ENCODE measurements around the gene DCTN1. TPM values are rescaled to one million over a fixed set of nuclear protein-coding genes. Genes with fewer than 3 reads are reported as not detected.

Gene DCTN1
- total RNA-seq (54.3 TPM), polyA plus RNA-seq (68.2 TPM)
- long read RNA-seq, donor 1, result 0 reads
- long read RNA-seq, donor 2, full-length matches to known transcripts, result 27 of 55 reads
- long read RNA-seq, donor 2, partial matches to known transcripts, result 28 of 55 reads
- long read RNA-seq, donor 2, other reads (novel, unspliced or antisense), result 0 of 55 reads
- long read RNA-seq, donor 3, full-length matches to known transcripts, result 8 of 16 reads
- long read RNA-seq, donor 3, partial matches to known transcripts, result 8 of 16 reads
- long read RNA-seq, donor 3, other reads (novel, unspliced or antisense), result 0 of 16 reads
- long read RNA-seq, donor 4, full-length matches to known transcripts, result 3 of 3 reads
- long read RNA-seq, donor 4, partial matches to known transcripts, result 0 of 3 reads
- long read RNA-seq, donor 4, other reads (novel, unspliced or antisense), result 0 of 3 reads
- long read RNA-seq, donor 5, full-length matches to known transcripts, result 9 of 9 reads
- long read RNA-seq, donor 5, partial matches to known transcripts, result 0 of 9 reads
- long read RNA-seq, donor 5, other reads (novel, unspliced or antisense), result 0 of 9 reads
- long read RNA-seq, donor 6, full-length matches to known transcripts, result 5 of 11 reads
- long read RNA-seq, donor 6, partial matches to known transcripts, result 6 of 11 reads
- long read RNA-seq, donor 6, other reads (novel, unspliced or antisense), result 0 of 11 reads
- long read RNA-seq, donor 7, full-length matches to known transcripts, result 4 of 10 reads
- long read RNA-seq, donor 7, partial matches to known transcripts, result 6 of 10 reads
- long read RNA-seq, donor 7, other reads (novel, unspliced or antisense), result 0 of 10 reads
- long read RNA-seq, donor 8, full-length matches to known transcripts, result 5 of 5 reads
- long read RNA-seq, donor 8, partial matches to known transcripts, result 0 of 5 reads
- long read RNA-seq, donor 8, other reads (novel, unspliced or antisense), result 0 of 5 reads
- long read RNA-seq, donor 9, full-length matches to known transcripts, result 9 of 9 reads
- long read RNA-seq, donor 9, partial matches to known transcripts, result 0 of 9 reads
- long read RNA-seq, donor 9, other reads (novel, unspliced or antisense), result 0 of 9 reads
- long read RNA-seq, donor 10, full-length matches to known transcripts, result 3 of 3 reads
- long read RNA-seq, donor 10, partial matches to known transcripts, result 0 of 3 reads
- long read RNA-seq, donor 10, other reads (novel, unspliced or antisense), result 0 of 3 reads

DNA sequence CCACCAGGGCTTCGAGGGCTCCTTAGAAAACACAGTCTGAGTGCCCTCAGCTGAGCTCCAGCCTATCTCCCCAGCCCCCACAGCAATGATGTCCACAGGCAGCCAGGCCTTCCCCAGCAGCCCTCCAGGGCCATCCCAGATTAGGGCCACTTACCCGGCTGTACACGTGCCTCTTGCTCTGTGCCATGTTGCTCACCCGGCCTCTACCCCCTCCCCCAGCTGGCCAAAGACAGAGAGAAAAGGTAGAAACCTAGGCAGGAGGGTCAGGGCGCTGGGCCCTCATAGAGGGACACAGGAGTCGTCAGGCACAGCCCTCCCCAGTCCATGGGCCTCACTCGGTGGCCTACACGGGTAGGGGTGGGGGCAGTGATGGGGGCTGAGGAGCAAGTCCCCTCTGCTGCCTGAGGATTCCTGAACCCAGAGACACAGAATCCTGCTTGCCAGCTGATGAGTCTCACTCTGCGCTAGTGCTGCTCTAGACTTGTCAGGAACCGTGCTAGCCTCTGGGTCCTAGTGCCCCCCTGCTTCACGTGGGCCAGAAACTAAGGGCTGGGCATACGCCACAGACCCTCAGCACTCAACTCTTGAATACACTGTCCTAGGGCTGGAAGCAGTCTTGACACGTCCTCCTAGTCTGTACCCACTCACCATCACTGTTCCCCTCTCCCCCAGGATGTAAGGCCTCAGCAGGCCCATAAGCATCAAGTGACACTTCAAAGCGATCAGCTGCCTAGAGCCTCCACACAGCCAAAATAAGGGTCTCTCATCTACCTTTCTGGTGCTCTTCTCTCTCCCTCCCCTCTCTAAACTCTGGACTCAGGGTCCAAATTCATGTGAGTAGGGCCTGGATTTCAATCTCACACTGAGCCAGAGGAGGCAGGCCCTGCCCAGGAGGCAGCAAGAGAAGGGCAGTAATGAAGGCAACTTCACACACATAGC lies at the start of gene DCTN1:
TSS of gene DCTN1 (minus strand) at position 461 of the 939 bp plus-strand sequence. CDS start at position 187, 274 bp downstream.
- H3K4me1 ChIP-seq (ENCODE audit: control insufficient read depth in 2 of 2, insufficient read depth in 2 of 2, low read length in 2 of 2), result peaks cover 4 to 24% of the 10 kb centered on the region in 2 donors
- no peak within 1 kb of the TSS for H3K27ac ChIP-seq (ENCODE audit: low read depth in 1 of 2, low read length in 1 of 2)
- peaks cover 26 to 33% of the 10 kb centered on the region in 2 donors for H3K36me3 ChIP-seq (ENCODE audit: control insufficient read depth in 2 of 2, insufficient read depth in 2 of 2, low read length in 1 of 2)
- peak within 1 kb of the TSS in 1 of 2 donors; percentile 8 for H3K4me3 ChIP-seq (ENCODE audit: low read length in 2 of 2)
- no peaks in the 10 kb centered on the region for H3K9me3 ChIP-seq (ENCODE audit: control insufficient read depth in 2 of 2, insufficient read depth in 1 of 2, low read length in 1 of 2)
- H3K27me3 ChIP-seq (ENCODE audit: control insufficient read depth in 2 of 2, insufficient read depth in 1 of 2, low read length in 1 of 2), result no peaks in the 10 kb centered on the region
- peak in 7 of 9 donors; percentile 8 to 52 (median 38) for DNase-seq (ENCODE audit: low read depth in 6 of 9, low spot score in 9 of 9)
- WGBS, result 68% methylated on average over 14 of the region's 14 CpGs

DNA sequence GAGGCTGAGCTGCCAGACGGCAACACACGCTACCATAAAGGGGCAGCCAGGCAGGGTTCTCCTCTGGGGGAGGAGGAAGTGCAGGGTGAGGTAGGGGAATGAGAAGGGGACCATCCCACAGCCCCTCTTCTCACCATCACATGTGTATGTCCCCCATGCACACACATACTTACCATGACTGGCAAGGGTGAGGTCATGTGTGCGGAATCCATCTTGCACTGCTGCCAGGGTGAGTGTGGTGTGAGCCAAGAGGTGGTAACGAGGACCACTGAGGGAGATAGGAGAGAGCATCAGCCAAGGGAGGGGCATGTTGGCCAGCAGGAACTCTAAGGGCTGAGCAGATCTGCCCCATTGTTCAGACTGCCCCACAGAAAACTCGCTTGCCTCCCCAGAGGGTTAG lies 48.6 kb upstream of the DCTN1 start:
- Histone ChIP-seq H3K9me3 (ENCODE audit: control insufficient read depth in 2 of 2, insufficient read depth in 1 of 2, low read length in 1 of 2) (no peaks in the 10 kb centered on the region), H3K36me3 (ENCODE audit: control insufficient read depth in 2 of 2, insufficient read depth in 2 of 2, low read length in 1 of 2) (peaks cover 16 to 24% of the 10 kb centered on the region in 2 donors), H3K4me1 (ENCODE audit: control insufficient read depth in 2 of 2, insufficient read depth in 2 of 2, low read length in 2 of 2) (no peaks in the 10 kb centered on the region), H3K27ac (ENCODE audit: low read depth in 1 of 2, low read length in 1 of 2) (no peak overlapping the region), H3K4me3 (ENCODE audit: low read length in 2 of 2) (no peak overlapping the region), H3K27me3 (ENCODE audit: control insufficient read depth in 2 of 2, insufficient read depth in 1 of 2, low read length in 1 of 2) (no peaks in the 10 kb centered on the region)
- 96% methylated on average over 5 of the region's 5 CpGs for WGBS
- no peak for DNase-seq (ENCODE audit: low read depth in 6 of 9, low spot score in 9 of 9)

DNA sequence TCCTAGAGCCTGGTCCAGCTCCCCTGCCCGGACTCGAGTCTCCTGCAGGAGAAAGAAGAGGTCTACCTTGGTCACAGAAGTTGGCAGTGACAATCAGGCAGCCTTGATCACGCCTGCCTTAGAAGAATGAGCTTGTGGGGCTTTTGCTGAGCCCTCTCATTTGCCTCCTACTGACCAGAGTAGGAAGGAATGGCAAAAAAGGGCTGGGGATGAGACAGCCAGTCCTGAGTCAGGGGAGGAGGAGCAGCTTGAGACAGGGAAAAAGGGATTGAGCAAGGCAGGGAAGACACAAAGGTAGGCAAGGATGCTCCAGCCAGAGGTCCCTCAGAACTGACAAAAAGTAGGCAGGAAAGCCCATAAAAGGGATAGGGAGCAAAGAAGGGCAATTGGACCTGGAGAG lies 47.4 kb upstream of the DCTN1 start:
- H3K27ac ChIP-seq (ENCODE audit: low read depth in 1 of 2, low read length in 1 of 2), result no peak overlapping the region
- no peak for DNase-seq (ENCODE audit: low read depth in 6 of 9, low spot score in 9 of 9)
- no peaks in the 10 kb centered on the region for H3K4me1 ChIP-seq (ENCODE audit: control insufficient read depth in 2 of 2, insufficient read depth in 2 of 2, low read length in 2 of 2)
- H3K27me3 ChIP-seq (ENCODE audit: control insufficient read depth in 2 of 2, insufficient read depth in 1 of 2, low read length in 1 of 2), result no peaks in the 10 kb centered on the region
- WGBS, result 92% methylated on average over 3 of the region's 3 CpGs
- H3K4me3 ChIP-seq (ENCODE audit: low read length in 2 of 2), result no peak overlapping the region
- H3K36me3 ChIP-seq (ENCODE audit: control insufficient read depth in 2 of 2, insufficient read depth in 2 of 2, low read length in 1 of 2), result peaks cover 16 to 24% of the 10 kb centered on the region in 2 donors
- no peaks in the 10 kb centered on the region for H3K9me3 ChIP-seq (ENCODE audit: control insufficient read depth in 2 of 2, insufficient read depth in 1 of 2, low read length in 1 of 2)

DNA sequence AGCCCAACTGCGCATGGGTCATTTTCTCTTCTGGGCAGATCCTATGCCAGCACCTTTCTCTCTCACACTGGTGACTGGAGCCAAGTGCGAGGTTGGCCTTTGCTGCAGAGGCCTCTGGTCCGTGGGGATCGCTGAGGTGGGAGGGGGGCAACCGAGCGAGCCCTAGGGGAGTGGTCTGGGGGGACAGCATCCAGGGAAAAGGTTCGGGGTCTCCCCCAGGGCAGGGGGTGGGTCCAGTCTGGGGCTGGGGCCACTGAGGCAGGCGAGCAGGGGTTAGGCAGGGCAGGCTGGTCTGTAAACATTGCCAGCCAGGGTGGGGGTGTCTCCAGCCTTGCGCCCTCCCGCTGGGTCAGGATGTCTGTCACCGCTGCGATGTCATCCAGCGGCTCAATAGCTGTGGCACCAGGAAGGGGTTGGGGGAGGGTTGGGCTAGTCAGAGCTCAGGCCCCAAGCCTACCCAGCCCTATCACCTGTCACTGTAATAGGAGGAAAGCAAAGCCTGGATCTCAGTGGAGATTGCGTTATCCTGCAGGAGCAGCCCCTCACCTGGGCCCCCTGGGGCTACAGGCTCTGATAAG lies 46.2 kb upstream of the DCTN1 start:
- no peaks in the 10 kb centered on the region for H3K27me3 ChIP-seq (ENCODE audit: control insufficient read depth in 2 of 2, insufficient read depth in 1 of 2, low read length in 1 of 2)
- no peak overlapping the region for H3K4me3 ChIP-seq (ENCODE audit: low read length in 2 of 2)
- DNase-seq (ENCODE audit: low read depth in 6 of 9, low spot score in 9 of 9), result no peak
- WGBS, result 96% methylated on average over 14 of the region's 14 CpGs
- peaks cover 4 to 7% of the 10 kb centered on the region in 2 donors for H3K4me1 ChIP-seq (ENCODE audit: control insufficient read depth in 2 of 2, insufficient read depth in 2 of 2, low read length in 2 of 2)
- no peak overlapping the region for H3K27ac ChIP-seq (ENCODE audit: low read depth in 1 of 2, low read length in 1 of 2)
- H3K9me3 ChIP-seq (ENCODE audit: control insufficient read depth in 2 of 2, insufficient read depth in 1 of 2, low read length in 1 of 2), result no peaks in the 10 kb centered on the region
- H3K36me3 ChIP-seq (ENCODE audit: control insufficient read depth in 2 of 2, insufficient read depth in 2 of 2, low read length in 1 of 2), result peaks cover 16 to 24% of the 10 kb centered on the region in 2 donors

DNA sequence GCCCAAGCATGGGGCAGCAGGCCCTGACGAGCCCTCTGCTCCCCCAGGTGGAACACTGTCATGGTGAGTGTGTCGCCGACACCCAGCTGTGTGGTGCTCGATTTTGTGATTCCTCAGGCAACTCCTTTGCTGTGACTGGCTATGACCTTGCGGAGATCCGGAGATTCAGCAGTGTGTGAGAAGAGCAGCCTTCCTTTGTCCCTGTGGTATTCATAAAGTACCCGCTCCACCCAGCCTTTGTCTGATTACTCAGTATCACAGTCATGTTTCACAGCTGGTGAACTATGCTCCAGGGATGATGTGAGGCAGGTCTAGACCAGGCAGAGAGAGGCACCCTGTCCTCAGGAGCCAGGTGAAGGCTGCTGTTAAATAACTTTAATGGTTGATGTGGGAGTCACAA lies 45.4 kb upstream of the DCTN1 start:
- no peaks in the 10 kb centered on the region for H3K9me3 ChIP-seq (ENCODE audit: control insufficient read depth in 2 of 2, insufficient read depth in 1 of 2, low read length in 1 of 2)
- no peak overlapping the region for H3K27ac ChIP-seq (ENCODE audit: low read depth in 1 of 2, low read length in 1 of 2)
- H3K4me3 ChIP-seq (ENCODE audit: low read length in 2 of 2), result no peak overlapping the region
- peaks cover 0 to 3% of the 10 kb centered on the region in 2 donors for H3K27me3 ChIP-seq (ENCODE audit: control insufficient read depth in 2 of 2, insufficient read depth in 1 of 2, low read length in 1 of 2)
- DNase-seq (ENCODE audit: low read depth in 6 of 9, low spot score in 9 of 9), result no peak
- peaks cover 16 to 24% of the 10 kb centered on the region in 2 donors for H3K36me3 ChIP-seq (ENCODE audit: control insufficient read depth in 2 of 2, insufficient read depth in 2 of 2, low read length in 1 of 2)
- WGBS, result 98% methylated on average over 7 of the region's 7 CpGs
- H3K4me1 ChIP-seq (ENCODE audit: control insufficient read depth in 2 of 2, insufficient read depth in 2 of 2, low read length in 2 of 2), result peaks cover 6 to 15% of the 10 kb centered on the region in 2 donors

DNA sequence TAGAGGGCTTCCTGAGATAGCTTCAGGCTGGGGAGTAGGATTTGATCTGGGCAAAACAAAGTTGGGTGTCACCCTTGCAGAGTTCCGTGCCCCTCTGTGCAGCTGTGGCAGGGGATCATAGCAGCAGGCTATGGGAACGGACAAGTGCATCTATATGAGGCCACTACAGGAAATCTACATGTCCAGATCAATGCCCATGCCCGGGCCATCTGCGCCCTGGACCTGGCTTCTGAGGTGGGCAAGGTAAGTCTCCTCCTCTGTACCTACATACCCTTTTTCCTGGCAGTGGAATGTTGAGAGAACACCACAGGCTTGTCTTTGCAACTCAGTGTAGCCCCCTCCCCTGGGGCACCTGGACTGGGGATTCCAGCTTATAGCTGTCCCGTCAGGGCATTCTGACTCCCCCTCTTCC lies 44.9 kb upstream of the DCTN1 start:
- Histone ChIP-seq H3K9me3 (ENCODE audit: control insufficient read depth in 2 of 2, insufficient read depth in 1 of 2, low read length in 1 of 2) (no peaks in the 10 kb centered on the region), H3K4me1 (ENCODE audit: control insufficient read depth in 2 of 2, insufficient read depth in 2 of 2, low read length in 2 of 2) (peaks cover 6 to 18% of the 10 kb centered on the region in 2 donors), H3K27me3 (ENCODE audit: control insufficient read depth in 2 of 2, insufficient read depth in 1 of 2, low read length in 1 of 2) (peaks cover 0 to 5% of the 10 kb centered on the region in 2 donors), H3K36me3 (ENCODE audit: control insufficient read depth in 2 of 2, insufficient read depth in 2 of 2, low read length in 1 of 2) (peaks cover 16 to 24% of the 10 kb centered on the region in 2 donors), H3K4me3 (ENCODE audit: low read length in 2 of 2) (no peak overlapping the region), H3K27ac (ENCODE audit: low read depth in 1 of 2, low read length in 1 of 2) (no peak overlapping the region)
- no peak for DNase-seq (ENCODE audit: low read depth in 6 of 9, low spot score in 9 of 9)
- 98% methylated on average over 5 of the region's 5 CpGs for WGBS

DNA sequence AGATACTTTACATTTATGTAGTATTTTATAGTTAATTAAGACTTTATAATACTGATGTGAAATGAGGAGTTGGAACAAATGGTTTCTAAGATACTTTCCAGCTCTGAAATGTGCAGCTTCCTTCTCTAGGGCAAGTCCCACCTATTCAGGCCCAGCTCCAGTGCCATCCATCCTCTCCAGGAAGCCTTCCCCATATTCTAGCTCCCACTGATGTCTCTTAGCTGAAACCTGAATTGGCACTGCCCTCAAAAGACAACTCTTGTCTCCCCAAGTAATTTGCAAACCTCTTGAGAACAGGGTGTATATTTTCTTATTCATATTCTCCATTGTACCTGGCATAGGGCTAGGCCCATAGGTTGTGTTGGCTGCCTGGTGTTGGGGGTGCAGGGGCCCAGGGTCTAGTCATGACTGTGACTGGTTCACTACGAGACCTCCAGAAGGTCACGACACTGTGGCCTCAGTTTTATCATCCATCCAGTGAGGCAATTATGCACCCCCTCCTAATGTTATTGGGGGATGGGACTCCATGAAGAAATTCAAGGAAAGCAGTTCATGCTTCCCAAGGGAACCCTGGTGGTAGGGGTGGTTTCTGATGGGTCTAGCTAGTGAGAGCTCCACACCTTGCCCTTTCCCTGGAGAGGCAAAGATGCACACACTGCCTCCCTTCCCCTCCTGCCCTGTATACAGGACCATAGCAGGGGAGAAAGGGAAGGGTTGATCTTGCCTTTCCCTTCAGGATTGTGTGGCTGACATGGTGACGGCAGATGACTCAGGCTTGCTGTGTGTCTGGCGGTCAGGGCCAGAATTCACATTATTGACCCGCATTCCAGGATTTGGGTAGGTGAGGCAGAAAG lies 44.3 kb upstream of the DCTN1 start:
- no peak overlapping the region for H3K4me3 ChIP-seq (ENCODE audit: low read length in 2 of 2)
- no peak for DNase-seq (ENCODE audit: low read depth in 6 of 9, low spot score in 9 of 9)
- WGBS, result 97% methylated on average over 5 of the region's 5 CpGs
- peaks cover 0 to 5% of the 10 kb centered on the region in 2 donors for H3K27me3 ChIP-seq (ENCODE audit: control insufficient read depth in 2 of 2, insufficient read depth in 1 of 2, low read length in 1 of 2)
- peaks cover 16 to 21% of the 10 kb centered on the region in 2 donors for H3K36me3 ChIP-seq (ENCODE audit: control insufficient read depth in 2 of 2, insufficient read depth in 2 of 2, low read length in 1 of 2)
- no peaks in the 10 kb centered on the region for H3K9me3 ChIP-seq (ENCODE audit: control insufficient read depth in 2 of 2, insufficient read depth in 1 of 2, low read length in 1 of 2)
- H3K27ac ChIP-seq (ENCODE audit: low read depth in 1 of 2, low read length in 1 of 2), result no peak overlapping the region
- H3K4me1 ChIP-seq (ENCODE audit: control insufficient read depth in 2 of 2, insufficient read depth in 2 of 2, low read length in 2 of 2), result peaks cover 6 to 18% of the 10 kb centered on the region in 2 donors
